Measurements from ENCODE around the gene GSE1.

- TF ChIP-seq CTCF (IDR thresholded peaks at IDR 0.05) (peak; percentile 81 to 91 (median 85)), POLR2A (IDR thresholded peaks at IDR 0.05) (no peak), POLR2AphosphoS5 (IDR thresholded peaks at IDR 0.05) (no peak), EP300 (IDR thresholded peaks at IDR 0.05; ENCODE audit: low read depth) (no peak)
These were observed 46.8 kb downstream of the GSE1 start for GRCh38 chr16:85659805-85660511.
